CD4-positive, alpha-beta T cell treated with Interleukin-17A for 4 hours (primary cell): Measurements from ENCODE around the gene BCAS4.
"Not testable (repeated sequence)": the region's sequence is repeated elsewhere in the genome, so short reads cannot be mapped to it uniquely, and the experiment has no call there.

Source experiments
- DNase-seq: peaks from one replicate; pipeline ENCODE4 v3.0.0-alpha.2; 2020; ENCODE audit warnings: mixed read lengths

The BCAS4 gene

GRCh38 chr20:50772420-50773185 is 22.3 kb upstream of the BCAS4 start:
- no peak for DNase-seq

GRCh38 chr20:50774515-50774914 is 20.3 kb upstream of the BCAS4 start:
- DNase-seq, result no peak

- no peak for DNase-seq
Observed at GRCh38 chr20:50776122-50776817, 18.6 kb upstream of the BCAS4 start.

GRCh38 chr20:50777373-50777772 is 17.5 kb upstream of the BCAS4 start:
- DNase-seq, result no peak

GRCh38 chr20:50778994-50779393 is 15.9 kb upstream of the BCAS4 start:
- DNase-seq, result not testable (repeated sequence)

- DNase-seq, result no peak
Observed at GRCh38 chr20:50783390-50783789, 11.5 kb upstream of the BCAS4 start.

GRCh38 chr20:50783903-50784302 is 11.0 kb upstream of the BCAS4 start:
- DNase-seq, result no peak

GRCh38 chr20:50784464-50784863 is 10.4 kb upstream of the BCAS4 start:
- no peak for DNase-seq

GRCh38 chr20:50786703-50787102 is 8.2 kb upstream of the BCAS4 start:
- DNase-seq, result no peak

GRCh38 chr20:50787181-50787580 is 7.7 kb upstream of the BCAS4 start:
- DNase-seq, result no peak

- DNase-seq, result no peak
Observed at GRCh38 chr20:50788045-50788991, 6.5 kb upstream of the BCAS4 start.

GRCh38 chr20:50789968-50790650 is 4.8 kb upstream of the BCAS4 start:
- no peak for DNase-seq

- peak; percentile 85 for DNase-seq
Observed at GRCh38 chr20:50790651-50791277, 4.1 kb upstream of the BCAS4 start.

- no peak for DNase-seq
Observed at GRCh38 chr20:50792708-50793574, 1.9 kb upstream of the BCAS4 start.

- peak; percentile 66 for DNase-seq
Observed at GRCh38 chr20:50793575-50794016, 1.3 kb upstream of the BCAS4 start.

GRCh38 chr20:50794181-50794845 is 548 bp upstream of the BCAS4 start:
- DNase-seq, result no peak

- DNase-seq, result no peak
Observed at GRCh38 chr20:50797142-50797541, 2.3 kb downstream of the BCAS4 start.

GRCh38 chr20:50798650-50799049 is 3.8 kb downstream of the BCAS4 start:
- no peak for DNase-seq

GRCh38 chr20:50799176-50799889 is 4.5 kb downstream of the BCAS4 start:
- no peak for DNase-seq
